Activated gamma-delta T cell treated with anti-CD3 and anti-CD28 coated beads, Interleukin-2, amount 50 U/mL, for 16 hours (primary cell): ENCODE results near the gene GPATCH8.
"Not testable (repeated sequence)": the region's sequence is repeated elsewhere in the genome, so short reads cannot be mapped to it uniquely, and the experiment has no call there.

Experiments
- DNase-seq: peaks from one replicate; pipeline ENCODE4 v3.0.0-alpha.2; 2020; ENCODE audit warnings: low read depth

GPATCH8 gene

GRCh38 chr17:44503147-44504029, at the start of gene GPATCH8:
TSS of gene GPATCH8 (minus strand) at chr17:44503406. CDS start at chr17:44503370, 36 bp downstream.
- DNase-seq: peak; percentile 91

DNA sequence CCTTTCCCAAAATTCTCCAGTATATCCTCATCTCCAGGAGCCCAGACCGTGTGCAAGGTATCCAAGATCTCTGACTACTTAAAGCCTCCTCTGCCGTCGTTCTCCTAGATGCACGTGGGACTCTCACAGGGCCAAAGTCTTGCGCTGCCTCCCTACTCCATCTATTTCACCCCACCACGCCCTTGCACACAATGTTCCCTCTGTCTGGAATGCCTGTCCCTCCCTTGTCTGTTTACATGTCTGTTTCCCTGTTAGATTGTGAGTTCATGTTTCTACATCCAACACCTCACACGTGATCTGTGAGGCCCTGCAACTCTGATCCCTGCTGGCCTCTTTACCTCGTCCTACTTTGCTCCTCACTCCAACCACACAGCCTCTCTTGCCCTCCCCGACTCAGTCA, 49.2 kb upstream of the GPATCH8 start:
- DNase-seq: no peak

DNA sequence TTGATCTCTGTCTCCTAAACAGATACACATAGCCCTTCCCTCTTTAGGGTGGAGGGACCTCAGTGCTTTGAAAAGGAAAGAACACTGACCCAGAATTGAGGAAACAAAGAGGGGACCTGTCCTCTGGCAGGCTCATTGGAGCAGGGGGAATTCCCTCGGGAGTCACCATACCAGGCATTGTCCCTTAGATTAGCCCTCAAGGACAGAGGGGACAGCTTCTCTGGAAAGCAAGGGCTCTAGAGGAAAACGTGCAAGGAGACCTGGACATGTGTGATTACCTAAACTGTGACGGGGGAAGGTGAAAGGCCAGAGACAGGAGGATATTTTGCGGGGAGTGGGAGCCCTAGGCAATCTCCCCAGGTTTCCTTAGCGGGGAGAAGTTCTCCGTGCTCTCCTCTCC, 46.5 kb upstream of the GPATCH8 start:
- no peak for DNase-seq

DNA sequence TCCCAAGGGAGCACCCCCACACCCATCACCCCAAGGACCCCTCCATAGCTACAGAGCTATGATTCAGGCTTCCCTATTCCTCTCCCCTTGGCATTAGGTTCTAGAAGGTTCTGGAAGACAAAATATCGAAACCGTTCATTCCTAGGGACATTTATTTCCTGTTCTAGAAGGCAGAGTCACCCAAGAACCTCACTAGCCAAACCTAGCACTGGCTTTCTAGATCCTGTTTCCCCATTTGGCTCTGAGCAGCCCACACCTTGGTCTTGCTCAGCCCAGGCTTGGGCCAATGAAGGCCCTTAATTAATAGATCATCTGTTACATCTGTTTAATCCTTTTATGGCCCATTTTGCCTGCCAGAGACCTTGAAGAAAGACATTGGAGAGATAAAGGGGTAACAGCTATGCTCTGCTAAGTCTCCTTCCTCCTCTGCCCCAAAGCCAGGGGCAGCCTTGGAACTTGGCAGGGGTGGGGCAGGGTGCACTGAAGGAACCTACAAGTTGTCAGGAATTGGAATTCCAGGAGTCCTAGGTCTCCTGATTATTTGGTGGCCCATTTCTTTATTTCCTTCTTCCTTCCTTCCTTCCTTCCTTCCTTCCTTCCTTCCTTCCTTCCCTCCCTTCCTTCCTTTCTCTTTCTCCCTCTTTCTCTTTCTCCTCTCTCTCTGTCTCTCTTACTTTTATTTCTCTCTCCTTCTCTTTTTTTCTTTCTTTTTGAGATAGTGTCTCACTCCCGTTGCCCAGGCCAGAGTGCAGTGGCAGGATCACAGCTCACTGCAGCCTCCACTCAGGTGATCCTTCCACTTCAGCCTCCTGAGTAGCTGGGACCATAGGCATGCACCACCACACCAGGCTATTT, 45.4 kb upstream of the GPATCH8 start:
- no peak for DNase-seq

DNA sequence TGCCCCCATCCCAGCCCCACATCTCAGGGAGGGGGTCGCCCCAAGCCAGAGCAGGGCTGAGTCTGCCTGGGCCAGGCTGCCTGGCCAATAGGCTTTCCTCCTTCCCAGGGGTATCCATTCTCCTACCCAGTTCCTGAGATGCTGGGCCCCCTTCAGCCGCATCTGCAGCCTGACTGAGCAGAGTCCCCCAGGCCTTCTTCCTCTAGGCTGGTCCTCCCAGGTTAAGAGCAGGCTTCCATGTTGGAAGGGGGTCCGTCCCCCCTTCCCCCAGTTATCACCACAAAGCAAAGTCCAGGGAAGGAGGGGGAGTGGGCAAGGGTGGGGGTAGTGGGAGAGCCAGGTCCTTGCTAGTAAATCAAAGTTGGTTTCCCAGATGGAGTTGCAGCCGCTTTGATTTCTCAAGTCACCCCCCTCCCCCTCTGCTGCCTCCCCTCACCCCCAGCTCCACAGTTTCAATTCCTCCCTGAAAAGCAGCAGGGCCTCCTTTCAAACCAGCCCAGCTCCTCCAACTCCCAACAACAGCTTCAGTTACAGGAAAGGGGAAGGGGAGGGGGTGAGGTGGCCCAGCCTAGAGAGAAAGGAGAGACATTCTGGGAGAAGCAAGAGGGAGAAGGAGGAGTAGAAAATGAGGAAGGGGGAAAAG, 44.5 kb upstream of the GPATCH8 start:
- no peak for DNase-seq

GRCh38 chr17:44546671-44547606, 43.7 kb upstream of the GPATCH8 start:
- DNase-seq: no peak

DNA sequence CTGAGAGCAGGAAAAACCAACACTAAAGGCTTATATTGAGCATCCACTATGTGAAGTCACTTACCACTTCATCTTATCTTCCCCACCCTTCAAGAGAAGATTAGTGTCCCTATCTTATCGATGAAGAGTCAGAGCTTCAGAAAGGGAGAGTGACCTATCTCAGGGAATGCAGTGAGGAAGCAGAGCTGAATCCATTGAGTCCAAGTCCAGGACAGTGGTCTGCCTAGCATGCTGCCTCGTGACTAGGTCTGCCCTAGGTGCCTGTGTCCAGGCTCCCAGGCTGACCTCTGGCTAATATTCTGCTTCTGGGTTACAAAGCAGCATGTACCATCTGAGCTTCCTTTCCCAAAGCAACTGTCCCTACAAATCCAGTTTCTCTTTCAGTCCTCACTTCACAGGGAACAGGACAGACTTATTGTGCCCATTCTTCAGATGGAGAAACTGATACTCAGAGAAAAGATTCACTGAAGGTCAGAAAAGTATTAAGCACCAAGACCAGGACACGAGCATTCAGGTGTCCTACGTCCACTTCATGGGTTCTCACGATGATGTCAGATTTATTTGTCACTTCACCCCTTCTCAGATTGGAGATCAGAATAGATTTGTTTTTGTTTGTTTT, 40.8 kb upstream of the GPATCH8 start:
- no peak for DNase-seq

GRCh38 chr17:44543213-44543904, 40.2 kb upstream of the GPATCH8 start:
- no peak for DNase-seq

- no peak for DNase-seq
Measured at GRCh38 chr17:44541884-44542581, 38.8 kb upstream of the GPATCH8 start.

- no peak for DNase-seq
Measured at GRCh38 chr17:44540246-44541084, 37.3 kb upstream of the GPATCH8 start.

DNA sequence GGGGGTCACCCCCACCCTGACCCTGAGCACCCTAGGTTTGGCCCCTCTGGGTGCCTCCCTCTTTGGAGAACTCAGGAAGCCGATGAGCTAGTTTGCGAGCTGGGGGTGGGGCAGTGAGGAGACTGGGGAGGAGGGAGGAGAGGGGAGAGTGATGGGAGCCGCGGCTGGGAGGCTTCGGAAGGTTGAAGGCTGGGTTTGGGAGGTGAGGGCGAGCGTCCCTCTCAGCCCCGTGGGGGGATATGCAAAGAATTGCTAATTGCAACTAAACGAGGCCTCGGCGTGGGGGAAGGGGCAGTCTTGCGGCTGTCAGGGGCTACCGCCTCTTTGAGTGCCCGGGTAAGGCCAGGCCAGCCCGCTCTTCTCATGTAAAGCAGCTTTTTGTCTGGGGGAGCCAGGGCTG, 36.5 kb upstream of the GPATCH8 start:
- DNase-seq: no peak

GRCh38 chr17:44537922-44538321, 34.7 kb upstream of the GPATCH8 start:
- DNase-seq: not testable (repeated sequence)

GRCh38 chr17:44536090-44536953, 33.1 kb upstream of the GPATCH8 start:
- no peak for DNase-seq

GRCh38 chr17:44533533-44534246, 30.5 kb upstream of the GPATCH8 start:
- DNase-seq: peak; percentile 80

DNA sequence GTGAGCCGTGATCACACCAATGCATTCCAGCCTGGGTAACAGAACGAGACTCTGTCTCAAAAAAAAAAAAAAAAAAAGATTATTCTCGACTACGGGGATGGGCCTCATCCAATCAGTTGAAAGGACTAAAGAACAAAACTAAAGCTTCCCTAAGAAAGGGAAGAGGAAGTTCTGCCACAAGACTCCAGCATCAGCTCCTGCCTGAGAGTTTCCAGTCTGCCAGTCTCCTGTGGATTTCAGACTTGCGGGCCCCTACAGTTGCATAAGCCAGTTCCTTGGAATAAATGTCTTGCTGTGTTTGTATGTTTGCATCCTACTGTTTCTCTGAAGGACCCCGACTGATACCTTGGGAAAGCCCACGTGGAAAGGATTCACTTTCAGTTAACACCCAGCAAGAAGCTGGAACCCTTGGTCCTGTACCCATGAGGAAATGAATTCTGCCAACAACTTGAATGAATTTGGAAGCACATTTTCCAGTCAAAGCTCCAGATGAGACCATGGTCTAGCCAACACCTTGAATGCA, 27.8 kb upstream of the GPATCH8 start:
- no peak for DNase-seq

DNA sequence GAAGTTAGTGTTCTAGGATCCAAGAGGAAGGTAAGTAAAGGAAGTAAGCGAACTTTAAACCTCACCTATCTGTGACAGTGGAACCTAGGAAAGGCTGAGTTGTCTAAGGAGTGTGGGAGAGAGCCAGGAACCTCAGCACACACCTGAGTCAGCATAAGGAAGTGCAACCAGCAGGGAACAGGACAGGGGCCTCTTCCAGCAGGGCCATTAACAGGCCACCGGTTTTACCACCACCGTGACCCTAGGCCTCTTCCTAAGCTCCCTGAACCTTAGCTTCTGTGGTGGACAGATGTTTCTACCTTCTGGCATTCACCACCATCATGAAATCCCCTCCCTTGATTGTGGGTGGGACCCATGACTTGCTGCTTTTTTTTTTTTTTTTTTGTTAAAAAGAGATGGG, 26.7 kb upstream of the GPATCH8 start:
- DNase-seq: no peak

- DNase-seq: no peak
Measured at GRCh38 chr17:44527954-44528353, 24.7 kb upstream of the GPATCH8 start.
